Caco-2 (cell line): ENCODE data around the gene DNAJC3. TPM values are rescaled to one million over a fixed set of nuclear protein-coding genes. Genes with fewer than 3 reads are reported as not detected.

Experiments
- BruUV-seq: library from RNA; stranded (reverse); fragments of 400-500 nt; replicated peaks from 2 replicates; lab custom pipeline; 2021; lab: Mats Ljungman, UMichigan
- CTCF ChIA-PET: fragments of 300-600 bp; sonication (Branson Sonifier 250); formaldehyde crosslinking; loops from one replicate; lab custom pipeline; 2022; ENCODE audit warnings: antibody characterized with exemption; lab: Charles Lee
- POLR2A ChIA-PET: fragments of 300-600 bp; sonication (Branson Sonifier 250); formaldehyde crosslinking; loops from one replicate; lab custom pipeline; 2022; ENCODE audit warnings: antibody characterized with exemption; lab: Charles Lee
- DNase-seq, 2 experiments: peaks; one replicate each; pipeline versions ENCODE4 v3.0.0 to v3.0.0-alpha.2; 2020 to 2022
- H3K27me3 ChIP-seq: replicated peaks from 2 replicates; pipeline ENCODE4 v1.6.0; 2011; ENCODE audit warnings: low read length; ENCODE audit not compliant: control insufficient read depth, insufficient read depth
- H3K36me3 ChIP-seq: 2 replicates; pipeline ENCODE4 v1.5.1; 2011; ENCODE audit warnings: low read length; ENCODE audit not compliant: control insufficient read depth, insufficient read depth
- H3K4me1 ChIP-seq: fragments of 250-450 bp; sonication (Bioruptor Pico); 2 replicates; pipeline ENCODE4 v1.5.1; 2020; ENCODE audit warnings: mild to moderate bottlenecking
- H3K4me3 ChIP-seq: 2 replicates; pipeline ENCODE4 v1.5.1; 2011; ENCODE audit warnings: low read depth, mild to moderate bottlenecking, control low read depth, low read length
- H3K9me3 ChIP-seq: fragments of 250-450 bp; sonication (Bioruptor Pico); 2 replicates; pipeline ENCODE4 v1.5.1; 2020; ENCODE audit warnings: mild to moderate bottlenecking, moderate library complexity
- H3K27ac Mint-ChIP-seq: one replicate; pipeline ENCODE4 v1.8.0; 2022; ENCODE audit warnings: mixed read lengths; ENCODE audit not compliant: unreplicated experiment
- H3K27me3 Mint-ChIP-seq: one replicate; pipeline ENCODE4 v1.8.0; 2022; ENCODE audit warnings: mixed read lengths; ENCODE audit not compliant: insufficient read depth, unreplicated experiment
- H3K36me3 Mint-ChIP-seq: one replicate; pipeline ENCODE4 v1.8.0; 2022; ENCODE audit warnings: mild to moderate bottlenecking, mixed read lengths; ENCODE audit not compliant: insufficient read depth, unreplicated experiment
- H3K4me1 Mint-ChIP-seq: one replicate; pipeline ENCODE4 v1.8.0; 2022; ENCODE audit warnings: low read depth, mixed read lengths; ENCODE audit not compliant: unreplicated experiment
- H3K4me3 Mint-ChIP-seq: one replicate; pipeline ENCODE4 v1.8.0; 2022; ENCODE audit warnings: mild to moderate bottlenecking, moderate library complexity, mixed read lengths; ENCODE audit not compliant: unreplicated experiment
- H3K9me3 Mint-ChIP-seq: one replicate; pipeline ENCODE4 v1.8.0; 2022; ENCODE audit warnings: mixed read lengths; ENCODE audit not compliant: unreplicated experiment
- intact Hi-C: fragments of 100-400 bp; cut with micrococcal nuclease; formaldehyde crosslinking; loops from one replicate; pipeline ENCODE4 v1.10.0; 2022; ENCODE audit not compliant: unreplicated experiment
- total RNA-seq: library from RNA; stranded (reverse); gene quantifications from 2 replicates; pipeline ENCODE4 v1.2.3, GENCODE V29; 2022
- TF ChIP-seq, protein P1 (sequence below), 2 experiments: fragments of 200-600 bp in 1 of 2; IDR thresholded peaks; 1 replicate in 1 of 2; 2 replicates in 1 of 2; pipeline versions ENCODE4 v1.5.1 to v1.8.0; 2011 to 2022; ENCODE audit warnings: antibody characterized with exemption in 1 of 2, control low read depth in 1 of 2, inconsistent platforms in 1 of 2, low read depth in 1 of 2, low read length in 1 of 2, mild to moderate bottlenecking in 1 of 2, moderate library complexity in 1 of 2; ENCODE audit not compliant: insufficient read depth in 1 of 2, severe bottlenecking in 1 of 2, unreplicated experiment in 1 of 2

DNAJC3 gene
- total RNA-seq, 1 experiment from 2014 or later: 36.8 TPM

DNA sequence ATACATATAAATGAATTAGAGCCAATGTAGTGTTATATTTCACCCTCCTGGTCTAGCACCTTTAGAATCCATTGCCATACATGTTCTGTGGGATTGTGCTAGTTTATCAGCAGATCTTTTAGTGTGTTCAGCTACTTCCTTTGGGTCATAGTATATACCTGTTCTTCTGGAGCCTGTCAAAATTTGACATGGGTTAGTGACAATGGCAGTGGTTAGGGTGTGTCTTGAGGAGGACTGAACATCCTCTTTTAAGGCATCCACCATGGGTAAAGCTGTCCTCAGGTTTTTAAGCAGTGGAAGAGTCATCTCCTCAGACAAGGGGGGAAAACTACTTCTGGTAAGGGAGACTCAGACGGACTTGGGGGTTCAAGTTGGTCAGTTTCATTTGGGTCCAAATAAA, 29.4 kb downstream of the DNAJC3 start:
- TF ChIP-seq, protein P1, sequence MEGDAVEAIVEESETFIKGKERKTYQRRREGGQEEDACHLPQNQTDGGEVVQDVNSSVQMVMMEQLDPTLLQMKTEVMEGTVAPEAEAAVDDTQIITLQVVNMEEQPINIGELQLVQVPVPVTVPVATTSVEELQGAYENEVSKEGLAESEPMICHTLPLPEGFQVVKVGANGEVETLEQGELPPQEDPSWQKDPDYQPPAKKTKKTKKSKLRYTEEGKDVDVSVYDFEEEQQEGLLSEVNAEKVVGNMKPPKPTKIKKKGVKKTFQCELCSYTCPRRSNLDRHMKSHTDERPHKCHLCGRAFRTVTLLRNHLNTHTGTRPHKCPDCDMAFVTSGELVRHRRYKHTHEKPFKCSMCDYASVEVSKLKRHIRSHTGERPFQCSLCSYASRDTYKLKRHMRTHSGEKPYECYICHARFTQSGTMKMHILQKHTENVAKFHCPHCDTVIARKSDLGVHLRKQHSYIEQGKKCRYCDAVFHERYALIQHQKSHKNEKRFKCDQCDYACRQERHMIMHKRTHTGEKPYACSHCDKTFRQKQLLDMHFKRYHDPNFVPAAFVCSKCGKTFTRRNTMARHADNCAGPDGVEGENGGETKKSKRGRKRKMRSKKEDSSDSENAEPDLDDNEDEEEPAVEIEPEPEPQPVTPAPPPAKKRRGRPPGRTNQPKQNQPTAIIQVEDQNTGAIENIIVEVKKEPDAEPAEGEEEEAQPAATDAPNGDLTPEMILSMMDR (IDR thresholded peaks at IDR 0.05; ENCODE audit: insufficient read depth in 1 of 2, low read depth in 1 of 2, low read length in 1 of 2, severe bottlenecking in 1 of 2, unreplicated experiment in 1 of 2): no peak
- Mint-ChIP-seq H3K27me3 (no peaks in the 10 kb centered on the region), H3K4me3 (no peak overlapping the region), H3K9me3 (no peaks in the 10 kb centered on the region), H3K27ac (no peak overlapping the region), H3K36me3 (peaks cover 22% of the 10 kb centered on the region), H3K4me1 (no peaks in the 10 kb centered on the region)
- CTCF ChIA-PET: no interaction called here
- Histone ChIP-seq H3K27me3 (no peaks in the 10 kb centered on the region), H3K36me3 (0 out of 2 replicates have a peak, but pooled peaks cover 2% of the 10 kb centered on the region), H3K9me3 (no peaks in the 10 kb centered on the region), H3K4me1 (no peaks in the 10 kb centered on the region), H3K4me3 (no peak overlapping the region)
- BruUV-seq: no TSS peak
- no peak for DNase-seq
- intact Hi-C loops: no loop called here
- POLR2A ChIA-PET: no interaction called here

GRCh38 chr13:95707035-95707434, 30.1 kb downstream of the DNAJC3 start:
- POLR2A ChIA-PET: no interaction called here
- TF ChIP-seq, protein P1 (IDR thresholded peaks at IDR 0.05; ENCODE audit: insufficient read depth in 1 of 2, low read depth in 1 of 2, low read length in 1 of 2, severe bottlenecking in 1 of 2, unreplicated experiment in 1 of 2): no peak
- peaks cover 29% of the 10 kb centered on the region for H3K36me3 Mint-ChIP-seq

GRCh38 chr13:95707442-95708390, 30.8 kb downstream of the DNAJC3 start:
- intact Hi-C loops: no loop called here
- no peaks in the 10 kb centered on the region for H3K27me3 ChIP-seq
- TF ChIP-seq, protein P1 (IDR thresholded peaks at IDR 0.05; ENCODE audit: insufficient read depth in 1 of 2, low read depth in 1 of 2, low read length in 1 of 2, severe bottlenecking in 1 of 2, unreplicated experiment in 1 of 2): no peak
- POLR2A ChIA-PET: no interaction called here
- H3K4me1 ChIP-seq: no peaks in the 10 kb centered on the region
- no peak overlapping the region for H3K4me3 ChIP-seq
- no peak for DNase-seq
- H3K36me3 ChIP-seq: peaks cover 2% of the 10 kb centered on the region
- H3K9me3 ChIP-seq: no peaks in the 10 kb centered on the region; the same call in 1 of the 2 replicates
- no TSS peak for BruUV-seq
- H3K9me3 Mint-ChIP-seq: peaks cover 2% of the 10 kb centered on the region
- H3K4me3 Mint-ChIP-seq: no peak overlapping the region
- no peaks in the 10 kb centered on the region for H3K4me1 Mint-ChIP-seq
- no peak overlapping the region for H3K27ac Mint-ChIP-seq
- peaks cover 35% of the 10 kb centered on the region for H3K36me3 Mint-ChIP-seq
- no peaks in the 10 kb centered on the region for H3K27me3 Mint-ChIP-seq
- CTCF ChIA-PET: no interaction called here

More at GRCh38 chr13:95707035-95707434, 30.1 kb downstream of the DNAJC3 start:
- Mint-ChIP-seq H3K4me1 (no peaks in the 10 kb centered on the region), H3K27me3 (no peaks in the 10 kb centered on the region), H3K27ac (no peak overlapping the region), H3K4me3 (no peak overlapping the region), H3K9me3 (no peaks in the 10 kb centered on the region)
- BruUV-seq: no TSS peak
- Histone ChIP-seq H3K9me3 (no peaks in the 10 kb centered on the region), H3K4me3 (no peak overlapping the region), H3K36me3 (0 out of 2 replicates have a peak, but pooled peaks cover 2% of the 10 kb centered on the region), H3K27me3 (no peaks in the 10 kb centered on the region), H3K4me1 (no peaks in the 10 kb centered on the region)
- no peak for DNase-seq
- intact Hi-C loops: no loop called here
- CTCF ChIA-PET: no interaction called here
